HG02943 (cell line): ENCODE measurements around the gene DARS2.
"Not testable (repeated sequence)": the region's sequence is repeated elsewhere in the genome, so short reads cannot be mapped to it uniquely, and the experiment has no call there.

Experiments
- ATAC-seq: cut with Tn5 transposase; IDR thresholded peaks from one replicate; pipeline ENCODE4 v1.9.1; 2021; ENCODE audit warnings: mild to moderate bottlenecking, low read depth, moderate library complexity; ENCODE audit not compliant: unreplicated experiment

DARS2 gene

GRCh38 chr1:173861731-173862145 lies 37.3 kb downstream of the DARS2 start:
- ATAC-seq: no peak

GRCh38 chr1:173862146-173862768 lies 37.8 kb downstream of the DARS2 start:
- not testable (repeated sequence) for ATAC-seq

GRCh38 chr1:173862769-173863223 lies 38.3 kb downstream of the DARS2 start:
- no peak for ATAC-seq

GRCh38 chr1:173863224-173864161 lies 39.0 kb downstream of the DARS2 start:
- ATAC-seq: no peak

GRCh38 chr1:173864179-173864867 lies 39.9 kb downstream of the DARS2 start:
- ATAC-seq: no peak

- ATAC-seq: no peak
These were observed 41.1 kb downstream of the DARS2 start for GRCh38 chr1:173865468-173866164.

- no peak for ATAC-seq
These were observed 42.1 kb downstream of the DARS2 start for GRCh38 chr1:173866413-173867115.

GRCh38 chr1:173867141-173867752 lies 42.8 kb downstream of the DARS2 start:
- no peak for ATAC-seq

- ATAC-seq: peak; percentile 75
These were observed 43.3 kb downstream of the DARS2 start, which contains the start of gene GAS5 for GRCh38 chr1:173867753-173868265. Gene GAS5, minus strand, starts transcription at chr1:173867989.

GRCh38 chr1:173868266-173869020 lies 44.0 kb downstream of the DARS2 start, which contains the start of gene ZBTB37:
Gene ZBTB37, plus strand, starts transcription at chr1:173868380. Its CDS starts 1,846 bp downstream, at chr1:173870226.
- peak; percentile 55 for ATAC-seq

GRCh38 chr1:173869021-173869359 lies 44.5 kb downstream of the DARS2 start:
- no peak for ATAC-seq

GRCh38 chr1:173870252-173871075 lies 46.0 kb downstream of the DARS2 start:
- ATAC-seq: no peak

GRCh38 chr1:173871091-173871490 lies 46.6 kb downstream of the DARS2 start:
- ATAC-seq: no peak

GRCh38 chr1:173871500-173871899 lies 47.0 kb downstream of the DARS2 start:
- ATAC-seq: no peak

- ATAC-seq: no peak
These were observed 52.3 kb downstream of the DARS2 start for GRCh38 chr1:173876732-173877131.

GRCh38 chr1:173878251-173878650 lies 53.8 kb downstream of the DARS2 start:
- ATAC-seq: no peak

- ATAC-seq: not testable (repeated sequence)
These were observed 56.6 kb downstream of the DARS2 start for GRCh38 chr1:173881117-173881516.
